HG03097 (cell line): Measurements from ENCODE around the gene SCAF11.

Experiments used
- ATAC-seq: cut with Tn5 transposase; IDR thresholded peaks from one replicate; pipeline ENCODE4 v1.9.1; 2021; ENCODE audit not compliant: unreplicated experiment, low FRiP score

SCAF11 gene

GRCh38 chr12:45980540-45980939 is 9.8 kb downstream of the SCAF11 start:
- ATAC-seq: no peak

GRCh38 chr12:45978108-45978507 is 12.3 kb downstream of the SCAF11 start:
- ATAC-seq: no peak

- no peak for ATAC-seq
Measured at GRCh38 chr12:45977620-45978019, 12.8 kb downstream of the SCAF11 start.

GRCh38 chr12:45975506-45975905 is 14.9 kb downstream of the SCAF11 start:
- ATAC-seq: no peak

- no peak for ATAC-seq
Measured at GRCh38 chr12:45974883-45975282, 15.5 kb downstream of the SCAF11 start.

GRCh38 chr12:45974171-45974719 is 16.1 kb downstream of the SCAF11 start:
- ATAC-seq: no peak

GRCh38 chr12:45973526-45973925 is 16.8 kb downstream of the SCAF11 start:
- ATAC-seq: no peak

GRCh38 chr12:45970391-45970790 is 20.0 kb downstream of the SCAF11 start:
- no peak for ATAC-seq

- ATAC-seq: no peak
Measured at GRCh38 chr12:45969084-45969483, 21.3 kb downstream of the SCAF11 start.

GRCh38 chr12:45966486-45966885 is 23.9 kb downstream of the SCAF11 start:
- ATAC-seq: no peak

GRCh38 chr12:45962553-45963325 is 27.6 kb downstream of the SCAF11 start:
- ATAC-seq: no peak

- ATAC-seq: no peak
Measured at GRCh38 chr12:45959728-45960127, 30.6 kb downstream of the SCAF11 start.

GRCh38 chr12:45959025-45959424 is 31.3 kb downstream of the SCAF11 start:
- ATAC-seq: no peak

GRCh38 chr12:45948546-45948945 is 41.8 kb downstream of the SCAF11 start:
- no peak for ATAC-seq

- ATAC-seq: no peak
Measured at GRCh38 chr12:45946435-45946834, 43.9 kb downstream of the SCAF11 start.

GRCh38 chr12:45944771-45945170 is 45.6 kb downstream of the SCAF11 start:
- ATAC-seq: no peak

- no peak for ATAC-seq
Measured at GRCh38 chr12:45939759-45940158, 50.6 kb downstream of the SCAF11 start.

GRCh38 chr12:45938566-45938965 is 51.8 kb downstream of the SCAF11 start:
- ATAC-seq: no peak

GRCh38 chr12:45934956-45935355 is 55.4 kb downstream of the SCAF11 start:
- no peak for ATAC-seq

- no peak for ATAC-seq
Measured at GRCh38 chr12:45933504-45933903, 56.9 kb downstream of the SCAF11 start.

- no peak for ATAC-seq
Measured at GRCh38 chr12:45930369-45930768, 60.0 kb downstream of the SCAF11 start.

- no peak for ATAC-seq
Measured at GRCh38 chr12:45928309-45928708, 62.1 kb downstream of the SCAF11 start.
